ENCODE results near the gene GCLM.
A peak's percentile ranks its signal among the peaks of the same experiment; 100 is the strongest.

The GCLM gene

DNA sequence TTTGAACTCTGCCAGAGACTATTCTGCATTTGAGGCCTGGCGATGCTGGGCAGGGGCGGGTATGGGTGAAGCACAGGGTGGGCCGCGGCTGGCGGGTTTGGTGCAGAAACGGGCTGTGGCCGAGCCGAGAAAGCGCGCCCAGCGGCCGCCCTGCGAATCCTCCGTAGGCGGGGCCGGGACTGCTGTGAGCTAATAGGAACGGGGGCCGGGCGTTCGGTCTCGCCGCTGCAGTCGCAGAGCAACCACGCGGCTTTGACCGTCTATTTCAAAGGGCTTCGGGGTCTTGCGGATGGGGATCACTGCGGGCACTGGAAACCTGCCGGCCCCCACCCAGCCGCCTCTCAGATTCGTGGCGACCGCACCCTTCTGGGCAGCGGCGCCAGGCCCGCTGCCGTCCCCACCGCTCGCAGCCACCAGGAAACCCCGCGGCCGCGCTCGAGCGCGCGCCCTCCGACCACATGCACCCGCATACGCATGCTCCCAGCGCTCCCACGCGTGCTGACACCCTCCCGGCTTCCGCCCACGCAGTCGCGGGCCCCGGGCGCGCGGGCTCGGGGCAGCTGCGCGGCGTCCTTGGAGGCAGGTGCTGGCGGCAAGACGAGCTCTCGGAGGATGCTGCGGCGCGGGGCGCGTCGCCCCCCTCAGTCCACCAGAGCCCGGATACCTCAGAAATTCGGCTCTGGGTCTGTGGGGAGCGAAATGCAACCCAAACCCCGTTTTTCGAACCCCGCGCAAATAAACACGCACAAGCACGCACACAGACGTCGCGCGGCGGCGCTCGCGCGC is 62.8 kb downstream of the GCLM start:
- peak; percentile 54 to 80 for DNase-seq

GRCh38 chr1:93845538-93846205 is 63.6 kb downstream of the GCLM start:
- peak in 1 of 2 donors; percentile 54 for DNase-seq

DNA sequence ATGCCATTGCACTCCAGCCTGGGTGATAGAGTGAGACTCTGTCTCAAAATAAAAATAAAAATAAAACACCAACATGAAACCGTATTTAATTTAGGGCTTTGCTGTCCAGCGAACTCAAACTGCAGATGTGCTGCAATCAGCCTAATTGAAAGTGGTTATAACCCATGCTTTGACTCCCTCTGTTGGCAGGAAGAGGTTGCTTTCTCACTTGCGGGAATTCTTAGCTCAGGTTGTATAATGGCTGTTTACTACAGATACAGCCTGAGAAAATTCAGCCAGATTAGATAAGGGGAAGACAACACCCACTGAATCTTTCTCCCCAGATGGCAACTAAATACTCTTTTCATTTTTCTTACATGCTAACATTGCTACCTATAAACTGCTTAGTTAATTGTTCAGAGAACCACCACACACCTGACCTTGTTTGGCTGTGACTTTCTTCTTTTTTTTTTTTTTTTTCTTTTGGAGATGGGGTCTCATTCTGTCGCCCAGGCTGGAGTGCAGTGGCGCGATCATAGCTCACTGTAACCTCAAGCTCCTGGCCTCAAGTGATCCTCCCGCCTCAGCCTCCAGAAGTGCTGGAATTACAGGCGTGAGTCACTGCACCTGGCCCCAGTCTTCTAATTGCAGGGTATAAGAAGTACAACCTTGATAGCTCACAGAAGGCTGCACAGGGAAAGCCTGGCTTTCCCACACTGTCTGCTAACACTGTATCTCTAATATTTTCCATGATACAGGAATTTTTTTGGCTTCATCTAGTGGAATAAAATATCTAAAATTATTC is 64.8 kb downstream of the GCLM start:
- peak in 1 of 2 donors; percentile 71 for DNase-seq

- no peak for DNase-seq
These were observed 66.3 kb downstream of the GCLM start for GRCh38 chr1:93842750-93843500.

DNA sequence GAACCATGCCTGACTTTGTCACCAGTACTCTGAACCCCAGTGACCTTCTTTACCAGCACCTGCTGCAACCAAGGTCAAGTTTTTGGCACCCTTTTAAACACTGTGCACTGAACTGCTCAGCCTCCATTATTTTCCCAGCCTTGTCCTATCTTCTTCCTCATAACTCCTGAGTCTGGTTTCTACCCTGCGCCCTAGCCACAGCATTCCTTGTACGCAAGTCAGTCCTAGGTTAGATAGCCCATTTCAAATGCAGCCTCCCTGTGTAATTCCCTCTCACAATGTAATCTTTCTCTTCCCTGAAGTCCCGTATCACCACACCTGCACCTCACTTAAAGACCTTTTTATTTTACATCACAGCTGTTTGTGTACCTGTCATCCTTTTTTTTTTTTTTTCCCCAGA is 67.5 kb downstream of the GCLM start:
- DNase-seq: no peak

DNA sequence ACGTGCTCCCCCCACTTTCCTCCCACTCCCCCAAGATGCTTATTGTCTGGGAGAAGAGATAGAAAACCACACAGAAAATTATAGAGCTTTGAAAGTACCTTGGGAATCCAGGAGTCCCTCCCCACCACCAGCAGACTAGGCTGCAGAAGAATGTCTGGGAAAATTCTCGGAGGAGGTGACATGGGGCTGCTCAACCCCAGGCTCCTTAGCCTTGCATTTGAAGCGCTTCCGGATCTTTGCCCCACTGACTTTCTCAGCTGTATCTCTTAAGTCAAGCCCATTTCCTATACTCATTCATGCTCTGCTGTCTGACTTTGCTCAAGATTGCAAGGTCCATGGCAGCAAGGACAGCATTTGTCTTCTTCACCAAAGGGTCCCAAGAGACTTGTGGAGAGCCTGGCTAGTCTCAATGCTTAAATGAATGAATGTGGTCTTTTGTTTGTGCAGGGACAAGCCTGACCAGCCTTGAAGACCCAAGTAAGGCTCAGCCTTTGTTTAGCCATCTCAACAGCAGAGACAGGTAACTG is 68.2 kb downstream of the GCLM start:
- no peak for DNase-seq

GRCh38 chr1:93839753-93840152 is 69.5 kb downstream of the GCLM start:
- DNase-seq: no peak

DNA sequence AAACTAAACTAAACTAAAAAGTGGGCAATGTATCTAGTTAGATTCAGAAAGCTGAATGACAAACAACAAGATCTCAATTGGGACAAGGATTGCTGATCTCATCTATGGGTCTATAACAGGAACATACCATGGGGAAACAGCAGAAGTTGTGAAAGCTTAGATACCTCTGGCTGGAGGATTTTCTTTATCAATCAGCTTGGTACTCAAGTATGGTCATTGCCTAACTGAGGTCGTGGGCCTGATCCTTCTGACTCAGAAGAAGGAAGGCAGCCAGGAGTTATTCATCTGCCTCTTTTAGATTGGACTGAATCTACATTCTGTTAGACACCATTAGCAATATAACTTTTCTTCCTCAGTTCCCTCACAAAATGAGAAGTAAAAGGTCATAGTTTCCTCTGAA is 69.9 kb downstream of the GCLM start:
- DNase-seq: no peak

GRCh38 chr1:93837961-93838360 is 71.3 kb downstream of the GCLM start:
- DNase-seq: no peak

Data from bone marrow (tissue), 2 donors.